H1 (cell line): ENCODE data around the gene MS4A6A.

Experiments used
- CBX5 ChIP-seq: fragments of 300-800, 300-1000 bp; sonication (generic); IDR thresholded peaks from 2 replicates; pipeline ENCODE4 v1.7.1; 2016; ENCODE audit warnings: antibody characterized with exemption, low read length, low read depth
- SIN3A ChIP-seq, 2 experiments: IDR thresholded peaks in 1 of 2; conservative IDR thresholded peaks in 1 of 2; 2 replicates each; pipeline ENCODE4 v1.6.1; 2011 to 2012; ENCODE audit warnings: low read length in 2 of 2, improper control_type of control experiment in 1 of 2, low read depth in 1 of 2, mild to moderate bottlenecking in 1 of 2
- TAF1 ChIP-seq: IDR thresholded peaks from 2 replicates; pipeline ENCODE4 v1.6.1; 2011; ENCODE audit warnings: mild to moderate bottlenecking, low read depth, low read length

DNA sequence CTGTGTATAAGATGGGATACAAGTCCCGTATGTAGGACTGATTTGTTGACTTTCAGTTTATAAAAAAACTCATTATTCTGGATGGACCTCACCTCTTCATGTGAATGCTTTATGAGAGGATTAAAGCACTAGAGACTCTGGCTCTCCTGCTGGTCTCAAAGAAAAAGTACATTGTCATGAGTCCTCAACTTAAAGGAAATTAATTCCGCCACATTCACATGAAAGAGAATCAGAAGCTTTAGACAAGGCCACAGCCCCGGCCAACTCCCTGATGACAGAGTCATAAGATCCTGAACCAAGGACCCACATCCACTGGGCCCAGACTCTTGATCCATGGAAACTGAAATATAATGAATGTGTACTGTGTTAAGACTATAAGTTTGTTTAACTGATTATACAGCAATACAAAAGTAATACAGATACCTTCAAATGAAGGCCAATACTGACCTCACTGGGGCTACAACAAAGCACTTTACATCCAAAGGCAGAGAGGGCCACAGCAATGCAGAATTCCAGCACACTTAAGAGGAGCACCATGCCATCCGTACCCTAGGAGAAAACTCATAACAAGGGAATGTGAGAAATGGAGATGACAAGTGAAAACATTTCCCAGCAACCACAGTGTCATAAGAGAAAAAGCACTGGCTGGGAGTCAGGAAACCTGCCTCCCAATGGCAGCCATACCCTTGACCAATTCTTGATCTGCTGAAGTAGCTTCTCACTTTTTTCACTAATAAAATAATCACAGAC lies 25.4 kb upstream of the MS4A6A start:
- TF ChIP-seq TAF1, result no peak
- no peak for TF ChIP-seq CBX5
- no peak for TF ChIP-seq SIN3A (conservative IDR thresholded peaks at IDR 0.05 in 1 of 2, IDR thresholded peaks at IDR 0.05 in 1 of 2; ENCODE audit: low read depth in 1 of 2, low read length in 2 of 2)
